ENCODE results near the gene SLC41A3. TPM values are rescaled to one million over a fixed set of nuclear protein-coding genes. Genes with fewer than 3 reads are reported as not detected.
A peak's percentile ranks its signal among the peaks of the same experiment; 100 is the strongest.

The SLC41A3 gene
- total RNA-seq, 1 donor from 2014 or later: 52.3 TPM

DNA sequence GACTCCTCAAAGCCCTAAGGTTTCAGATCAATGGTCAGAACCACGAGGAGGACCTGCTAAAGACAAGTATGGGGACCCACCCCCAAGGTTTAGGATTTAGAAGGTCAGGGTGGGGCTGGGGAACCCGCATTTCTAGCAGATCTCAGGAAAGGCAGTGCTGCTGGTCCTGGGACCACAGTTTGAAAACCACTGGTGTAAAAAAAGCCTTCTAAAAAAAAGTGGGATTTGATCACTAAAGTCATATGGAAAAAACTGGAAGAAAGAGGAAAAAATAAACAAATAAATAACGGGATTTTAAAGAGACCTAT, 832 bp downstream of the SLC41A3 start:
- no peak for DNase-seq (ENCODE audit: low spot score)
- no peaks in the 10 kb centered on the region for H3K9me3 Mint-ChIP-seq (ENCODE audit: unreplicated experiment)
- H3K27ac Mint-ChIP-seq (ENCODE audit: unreplicated experiment): peak overlapping the region; percentile 54
- H3K4me1 Mint-ChIP-seq (ENCODE audit: unreplicated experiment): no peaks in the 10 kb centered on the region
- H3K27me3 Mint-ChIP-seq (ENCODE audit: unreplicated experiment): peaks cover 2% of the 10 kb centered on the region
- TF ChIP-seq, protein P1, sequence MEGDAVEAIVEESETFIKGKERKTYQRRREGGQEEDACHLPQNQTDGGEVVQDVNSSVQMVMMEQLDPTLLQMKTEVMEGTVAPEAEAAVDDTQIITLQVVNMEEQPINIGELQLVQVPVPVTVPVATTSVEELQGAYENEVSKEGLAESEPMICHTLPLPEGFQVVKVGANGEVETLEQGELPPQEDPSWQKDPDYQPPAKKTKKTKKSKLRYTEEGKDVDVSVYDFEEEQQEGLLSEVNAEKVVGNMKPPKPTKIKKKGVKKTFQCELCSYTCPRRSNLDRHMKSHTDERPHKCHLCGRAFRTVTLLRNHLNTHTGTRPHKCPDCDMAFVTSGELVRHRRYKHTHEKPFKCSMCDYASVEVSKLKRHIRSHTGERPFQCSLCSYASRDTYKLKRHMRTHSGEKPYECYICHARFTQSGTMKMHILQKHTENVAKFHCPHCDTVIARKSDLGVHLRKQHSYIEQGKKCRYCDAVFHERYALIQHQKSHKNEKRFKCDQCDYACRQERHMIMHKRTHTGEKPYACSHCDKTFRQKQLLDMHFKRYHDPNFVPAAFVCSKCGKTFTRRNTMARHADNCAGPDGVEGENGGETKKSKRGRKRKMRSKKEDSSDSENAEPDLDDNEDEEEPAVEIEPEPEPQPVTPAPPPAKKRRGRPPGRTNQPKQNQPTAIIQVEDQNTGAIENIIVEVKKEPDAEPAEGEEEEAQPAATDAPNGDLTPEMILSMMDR (IDR thresholded peaks at IDR 0.05; ENCODE audit: unreplicated experiment): no peak
- H3K4me3 Mint-ChIP-seq (ENCODE audit: unreplicated experiment): peak overlapping the region; percentile 94
- H3K36me3 Mint-ChIP-seq (ENCODE audit: low read depth, unreplicated experiment): peaks cover 3% of the 10 kb centered on the region

DNA sequence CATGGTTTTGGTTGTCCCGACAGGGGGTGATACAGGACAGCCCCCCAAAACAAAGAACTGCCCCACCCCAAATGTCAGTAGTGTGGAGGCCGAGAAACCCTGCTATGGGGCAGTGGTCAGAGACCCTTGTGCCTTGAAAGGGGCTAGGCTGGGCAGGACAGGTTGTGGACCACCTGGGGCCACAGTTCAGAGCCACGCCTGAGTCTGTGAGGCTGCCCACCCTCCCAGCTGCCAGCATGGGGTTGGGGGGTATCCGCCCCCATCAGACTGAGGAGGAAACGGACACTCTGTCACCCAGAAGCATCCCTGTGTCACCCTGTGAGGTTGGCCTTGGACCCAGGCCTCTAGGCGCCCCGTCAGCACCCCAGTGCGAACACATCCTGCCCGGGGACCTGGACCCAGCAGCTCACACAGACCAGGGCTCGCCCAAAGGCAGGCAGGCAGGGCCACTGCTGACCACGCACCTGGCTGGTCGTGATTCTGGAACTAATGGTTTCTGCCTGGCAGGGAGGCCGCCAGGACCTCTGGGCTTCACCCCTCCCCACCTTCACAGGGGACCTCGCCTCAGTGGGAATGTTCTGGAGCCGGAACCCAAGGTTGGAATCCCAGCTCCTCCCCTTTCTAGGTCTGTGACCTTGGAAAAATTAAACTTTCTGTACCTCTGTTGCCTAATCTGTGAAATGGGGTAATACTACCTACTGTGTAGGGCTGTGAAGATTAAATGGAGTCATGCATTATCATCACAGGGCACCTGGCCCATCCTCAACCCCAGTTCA, 1.4 kb downstream of the SLC41A3 start:
- no peak overlapping the region for H3K27ac Mint-ChIP-seq (ENCODE audit: unreplicated experiment)
- DNase-seq (ENCODE audit: low spot score): no peak

GRCh38 chr3:126081618-126082361, 2.1 kb downstream of the SLC41A3 start:
- Mint-ChIP-seq H3K36me3 (ENCODE audit: low read depth, unreplicated experiment) (peaks cover 6% of the 10 kb centered on the region), H3K4me3 (ENCODE audit: unreplicated experiment) (no peak overlapping the region), H3K4me1 (ENCODE audit: unreplicated experiment) (no peaks in the 10 kb centered on the region), H3K9me3 (ENCODE audit: unreplicated experiment) (no peaks in the 10 kb centered on the region), H3K27me3 (ENCODE audit: unreplicated experiment) (peaks cover 2% of the 10 kb centered on the region), H3K27ac (ENCODE audit: unreplicated experiment) (no peak overlapping the region)
- TF ChIP-seq, protein P1 (IDR thresholded peaks at IDR 0.05; ENCODE audit: unreplicated experiment): peak; percentile 63
- no peak for DNase-seq (ENCODE audit: low spot score)

More for the DNA sequence above, 1.4 kb downstream of the SLC41A3 start:
- TF ChIP-seq, protein P1 (IDR thresholded peaks at IDR 0.05; ENCODE audit: unreplicated experiment): no peak
- Mint-ChIP-seq H3K4me3 (ENCODE audit: unreplicated experiment) (peak overlapping the region; percentile 94), H3K9me3 (ENCODE audit: unreplicated experiment) (no peaks in the 10 kb centered on the region), H3K27me3 (ENCODE audit: unreplicated experiment) (peaks cover 2% of the 10 kb centered on the region), H3K36me3 (ENCODE audit: low read depth, unreplicated experiment) (peaks cover 4% of the 10 kb centered on the region), H3K4me1 (ENCODE audit: unreplicated experiment) (no peaks in the 10 kb centered on the region)

GRCh38 chr3:126080970-126081369, 3.0 kb downstream of the SLC41A3 start:
- H3K4me1 Mint-ChIP-seq (ENCODE audit: unreplicated experiment): no peaks in the 10 kb centered on the region
- no peak for DNase-seq (ENCODE audit: low spot score)
- no peak overlapping the region for H3K4me3 Mint-ChIP-seq (ENCODE audit: unreplicated experiment)
- H3K36me3 Mint-ChIP-seq (ENCODE audit: low read depth, unreplicated experiment): peaks cover 6% of the 10 kb centered on the region
- no peaks in the 10 kb centered on the region for H3K9me3 Mint-ChIP-seq (ENCODE audit: unreplicated experiment)
- H3K27ac Mint-ChIP-seq (ENCODE audit: unreplicated experiment): no peak overlapping the region
- H3K27me3 Mint-ChIP-seq (ENCODE audit: unreplicated experiment): peaks cover 2% of the 10 kb centered on the region
- TF ChIP-seq, protein P1 (IDR thresholded peaks at IDR 0.05; ENCODE audit: unreplicated experiment): no peak

DNA sequence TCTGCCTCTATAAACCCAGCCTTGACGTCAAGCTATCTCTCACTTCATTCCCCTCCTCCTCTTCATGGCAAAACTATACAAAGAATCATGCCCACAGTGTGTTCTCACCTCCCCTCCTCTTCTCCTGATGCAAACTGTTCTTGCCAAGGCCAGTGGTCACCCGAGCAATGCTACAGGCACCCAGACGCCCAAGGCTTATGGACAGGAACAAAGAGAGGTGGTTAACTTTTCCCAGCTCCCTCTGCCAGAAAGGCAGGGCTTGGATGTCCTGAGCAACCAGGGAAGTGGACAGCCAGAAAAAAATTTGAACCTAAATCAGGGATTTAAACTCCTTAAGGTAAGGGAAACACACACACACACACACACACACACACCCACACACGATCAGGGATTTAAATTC, 5.1 kb downstream of the SLC41A3 start:
- H3K36me3 Mint-ChIP-seq (ENCODE audit: low read depth, unreplicated experiment): peaks cover 3% of the 10 kb centered on the region
- DNase-seq (ENCODE audit: low spot score): no peak
- H3K9me3 Mint-ChIP-seq (ENCODE audit: unreplicated experiment): no peaks in the 10 kb centered on the region
- H3K4me3 Mint-ChIP-seq (ENCODE audit: unreplicated experiment): no peak overlapping the region
- TF ChIP-seq, protein P1 (IDR thresholded peaks at IDR 0.05; ENCODE audit: unreplicated experiment): no peak
- peaks cover 2% of the 10 kb centered on the region for H3K27me3 Mint-ChIP-seq (ENCODE audit: unreplicated experiment)
- no peak overlapping the region for H3K27ac Mint-ChIP-seq (ENCODE audit: unreplicated experiment)
- H3K4me1 Mint-ChIP-seq (ENCODE audit: unreplicated experiment): no peaks in the 10 kb centered on the region
